Heart right ventricle (tissue), 16 donors: ENCODE measurements around the gene PCCA. TPM values are rescaled to one million over a fixed set of nuclear protein-coding genes. Genes with fewer than 3 reads are reported as not detected.

Experiments
- ATAC-seq, 8 donors: fragments of 200-7000 bp; cut with Tn5 transposase; one replicate each; pipeline ENCODE4 v1.9.1; 2020; ENCODE audit warnings: mild to moderate bottlenecking in 8 of 8, moderate library complexity in 8 of 8, moderate number of reproducible peaks in 1 of 8
- DNase-seq, 2 donors: peaks; one replicate each; pipeline ENCODE4 v3.0.0-alpha.2; 2020
- H3K27ac ChIP-seq, 10 donors: fragments of 200-600 bp; sonication (generic) in 2 of 10; one replicate each; pipeline versions ENCODE4 v1.5.0 to v1.8.0; 2020 to 2022; ENCODE audit warnings: mild to moderate bottlenecking in 3 of 10
- H3K27me3 ChIP-seq, 7 donors: fragments of 200-600 bp; one replicate each; pipeline ENCODE4 v1.8.0; 2021 to 2022; ENCODE audit warnings: mild to moderate bottlenecking in 2 of 7
- H3K36me3 ChIP-seq, 9 donors: fragments of 200-600 bp; sonication (generic) in 1 of 9; one replicate each; pipeline versions ENCODE4 v1.5.0 to v1.8.0; 2020 to 2022; ENCODE audit warnings: mild to moderate bottlenecking in 2 of 9
- H3K4me1 ChIP-seq, 9 donors: fragments of 200-600 bp; sonication (generic) in 1 of 9; one replicate each; pipeline versions ENCODE4 v1.5.0 to v1.8.0; 2020 to 2022; ENCODE audit warnings: mild to moderate bottlenecking in 4 of 9
- H3K4me3 ChIP-seq, 10 donors: fragments of 200-600 bp; sonication (generic) in 2 of 10; one replicate each; pipeline versions ENCODE4 v1.5.0 to v1.8.0; 2020 to 2022; ENCODE audit warnings: mild to moderate bottlenecking in 7 of 10, moderate library complexity in 2 of 10
- H3K9me3 ChIP-seq, 11 donors: fragments of 200-600 bp in 10 of 11; sonication (generic) in 2 of 11; one replicate each; pipeline versions ENCODE4 v1.5.0 to v1.8.0; 2013 to 2022; ENCODE audit warnings: mild to moderate bottlenecking in 2 of 11, control low read depth in 1 of 11, moderate library complexity in 1 of 11
- CTCF ChIP-seq, 9 donors: fragments of 200-600 bp; sonication (generic) in 2 of 9; IDR thresholded peaks; one replicate each; pipeline versions ENCODE4 v1.5.0 to v1.8.0; 2021 to 2022; ENCODE audit warnings: antibody characterized with exemption in 9 of 9, mild to moderate bottlenecking in 5 of 9, moderate library complexity in 1 of 9
- WGBS, 2 donors: extraction: QIAGEN DNeasy Blood & Tissue Kit; methylation state at CpG; one replicate each; pipeline ENCODE4 v1.1.7; 2013; ENCODE audit warnings: inconsistent platforms in 1 of 2; 5-methylcytosine and 5-hydroxymethylcytosine counted together
- intact Hi-C, 10 donors: fragments of 100-400 bp; cut with DNase I; formaldehyde crosslinking; loops; one replicate each; pipeline versions ENCODE4 v1.11.1 to v1.14.2; 2022
- polyA plus RNA-seq, 2 donors: library from polyadenylated mRNA; stranded (reverse); fragments of 200-250 nt; gene quantifications; one replicate each; pipeline ENCODE4 v1.2.3, GENCODE V29; 2013
- total RNA-seq, 10 donors: library from RNA; stranded (reverse); fragmentation: NEBNext Ultra II Directional in 3 of 10; extraction: Animal tissue kit (Norgen Biotek cat#: 25700) in 3 of 10; gene quantifications; one replicate each; pipeline versions ENCODE4 v1.2.1 to v1.2.4, GENCODE V29; 2021 to 2023
- donor health status: Arrhythmogenic right ventricular cardiomyopathy.
- donor health status: ischemic (EF 13 %, LVEDD 7.1; RV severe dilation, severe dysfunction).
- donor health status: healthy with polysubstance abuse.
- donor health status: DM: no; HTN: yes; CAD: no.
- donor health status: DM: no; HTN: no; CAD: no.
- donor health status: ischemic (EF 25% LVEDD 6.9; RV normal size, moderate dysfunction).
- donor health status: ischemic (EF 25% LVEDD 5.7; RV mildly dilated, moderate dysfunction).
- donor health status: healthy.
- donor health status: DM: yes; HTN: yes; CAD: no.
- donor health status: Ischemic cardiomyopathy.
- donor health status: ischemic (EF 35%, LVEDD 5.7; RV mildly dilated, moderate dysfunction).
- donor health status: nonischemic (EF 11% LVEDD 7.7; RV severe dilation, severe dysfunction).
- donor health status: DM: yes; HTN: yes; CAD: no.
- donor health status: PGD.
- donor health status: ischemic (EF 29% LVEDD 5.4; RV normal size, mild dysfunction).
- donor health status: nonischemic (EF 23%, LVEDD 6.1; RV moderate dilation, normal function).

Gene PCCA
- total and polyA plus RNA-seq, 12 donors, result 21.2 to 71.9 (median 60.7) TPM

GRCh38 chr13:100403675-100404074, 314.8 kb downstream of the PCCA start:
- Histone ChIP-seq H3K9me3 (peaks cover 0 to 56% (median 24%) of the 10 kb centered on the region in 11 donors), H3K27ac (no peak overlapping the region), H3K36me3 (peaks cover 0 to 50% (median 6%) of the 10 kb centered on the region in 9 donors), H3K4me1 (no peaks in the 10 kb centered on the region), H3K27me3 (no peaks in the 10 kb centered on the region), H3K4me3 (no peak overlapping the region)
- 78 to 81% methylated on average over 6 of the region's 6 CpGs for WGBS, 2 donors
- no peak for DNase-seq
- no peak for TF ChIP-seq CTCF (IDR thresholded peaks at IDR 0.05)
- intact Hi-C loops, result no loop called here
- ATAC-seq, result no peak

GRCh38 chr13:100409132-100409531, 320.2 kb downstream of the PCCA start:
- peaks cover 0 to 74% (median 5%) of the 10 kb centered on the region in 9 donors for H3K36me3 ChIP-seq
- no peak overlapping the region for H3K27ac ChIP-seq
- no peak for DNase-seq
- no peaks in the 10 kb centered on the region for H3K27me3 ChIP-seq
- H3K4me1 ChIP-seq, result no peaks in the 10 kb centered on the region
- ATAC-seq, result no peak
- no peak for TF ChIP-seq CTCF (IDR thresholded peaks at IDR 0.05)
- H3K9me3 ChIP-seq, result peaks cover 3 to 84% (median 46%) of the 10 kb centered on the region in 11 donors
- intact Hi-C loops, result no loop called here
- no peak overlapping the region for H3K4me3 ChIP-seq
- 94 to 97% methylated on average over 5 of the region's 5 CpGs for WGBS, 2 donors

- intact Hi-C loops, result no loop called here
- no peak for ATAC-seq
These were observed 334.5 kb downstream of the PCCA start for GRCh38 chr13:100423375-100423774.

GRCh38 chr13:100428986-100429385, 340.1 kb downstream of the PCCA start:
- H3K9me3 ChIP-seq, result peaks cover 0 to 7% (median 0%) of the 10 kb centered on the region in 11 donors
- ATAC-seq, result no peak
- H3K27ac ChIP-seq, result no peak overlapping the region
- H3K36me3 ChIP-seq, result peaks cover 0 to 38% (median 0%) of the 10 kb centered on the region in 9 donors
- H3K4me1 ChIP-seq, result no peaks in the 10 kb centered on the region
- 74 to 83% methylated on average over 3 of the region's 3 CpGs for WGBS, 2 donors
- TF ChIP-seq CTCF (IDR thresholded peaks at IDR 0.05), result no peak
- H3K27me3 ChIP-seq, result no peaks in the 10 kb centered on the region
- intact Hi-C loops, result no loop called here
- H3K4me3 ChIP-seq, result no peak overlapping the region
- no peak for DNase-seq

More at GRCh38 chr13:100423375-100423774, 334.5 kb downstream of the PCCA start:
- Histone ChIP-seq H3K4me1 (no peaks in the 10 kb centered on the region), H3K36me3 (peaks cover 0 to 29% (median 0%) of the 10 kb centered on the region in 9 donors), H3K27me3 (no peaks in the 10 kb centered on the region), H3K4me3 (no peak overlapping the region), H3K9me3 (no peaks in the 10 kb centered on the region), H3K27ac (no peak overlapping the region)
- 94 to 96% methylated on average over 2 of the region's 2 CpGs for WGBS, 2 donors
- DNase-seq, result no peak
- TF ChIP-seq CTCF (IDR thresholded peaks at IDR 0.05), result no peak
